GM12878 (cell line): ENCODE data around the gene SLC29A4. TPM values are rescaled to one million over a fixed set of nuclear protein-coding genes. Genes with fewer than 3 reads are reported as not detected.

Experiments used
- ATAC-seq: fragments of 200-7000 bp; cut with Tn5 transposase; 3 replicates; pipeline ENCODE4 v1.9.1; 2020; ENCODE audit warnings: mild to moderate bottlenecking, moderate library complexity
- BruUV-seq: library from RNA; stranded (reverse); fragments of 400-500 nt; replicated peaks from 2 replicates; lab custom pipeline; 2021; lab: Mats Ljungman, UMichigan
- CTCF ChIA-PET: fragments of 300-600 bp; sonication (Branson Sonifier 250); formaldehyde crosslinking; extraction: SDS; loops from one replicate; lab custom pipeline; 2021; ENCODE audit warnings: inconsistent platforms; lab: Yijun Ruan, JAX
- POLR2A ChIA-PET: fragments of 350-600 bp; formaldehyde crosslinking; extraction: SDS; loops from one replicate; lab custom pipeline; 2021; ENCODE audit warnings: inconsistent platforms; lab: Charles Lee
- RAD21 ChIA-PET: fragments of 300-600 bp; sonication (Branson Sonifier 250); formaldehyde crosslinking; loops from one replicate; lab custom pipeline; 2023; ENCODE audit warnings: antibody characterized with exemption; ENCODE audit not compliant: unreplicated experiment; lab: Charles Lee
- SMC1A ChIA-PET: fragments of 300-600 bp; sonication (Branson Sonifier 250); formaldehyde crosslinking; loops from one replicate; lab custom pipeline; 2023; ENCODE audit not compliant: unreplicated experiment, uncharacterized antibody; lab: Charles Lee
- DNase-seq: peaks from one replicate; pipeline ENCODE4 v3.0.0-alpha.2; 2011; ENCODE audit warnings: low read depth, low spot score
- FAIRE-seq: peaks from 3 replicates; lab custom pipeline; 2011; peaks lifted over from hg19 to GRCh38; lab: Jason Lieb, UNC
- H2AFZ ChIP-seq: 2 replicates; pipeline ENCODE4 v1.6.0; 2011; ENCODE audit warnings: low read depth, low read length, control low read depth; ENCODE audit not compliant: control insufficient read depth
- H3K27ac ChIP-seq: 2 replicates; pipeline ENCODE4 v1.5.1; 2011; ENCODE audit warnings: control low read depth; ENCODE audit not compliant: control insufficient read depth, insufficient read depth
- H3K27me3 ChIP-seq, 2 experiments: replicated peaks in 1 of 2; 2 replicates each; pipeline versions ENCODE4 v1.6.0 to v1.6.1; 2011; ENCODE audit warnings: low read length in 1 of 2; ENCODE audit not compliant: control insufficient read depth in 2 of 2, insufficient read depth in 2 of 2
- H3K36me3 ChIP-seq, 2 experiments: 2 replicates each; pipeline ENCODE4 v1.5.1; 2011; ENCODE audit warnings: low read length in 1 of 2; ENCODE audit not compliant: control insufficient read depth in 2 of 2, insufficient read depth in 2 of 2
- H3K4me1 ChIP-seq: 2 replicates; pipeline ENCODE4 v1.6.1; 2011; ENCODE audit warnings: mild to moderate bottlenecking, low read length, moderate library complexity, mixed read lengths; ENCODE audit not compliant: control insufficient read depth, insufficient read depth
- H3K4me2 ChIP-seq: 2 replicates; pipeline ENCODE4 v1.6.0; 2011; ENCODE audit warnings: control low read depth; ENCODE audit not compliant: control insufficient read depth, insufficient read depth
- H3K4me3 ChIP-seq: fragments of 200-600 bp; sonication (generic); 2 replicates; pipeline ENCODE4 v1.5.1; 2016
- H3K79me2 ChIP-seq: 2 replicates; pipeline ENCODE4 v1.6.0; 2011; ENCODE audit warnings: low read length; ENCODE audit not compliant: control insufficient read depth, insufficient read depth
- H3K9ac ChIP-seq: 2 replicates; pipeline ENCODE4 v1.8.0; 2011; ENCODE audit warnings: low read length, control low read depth, mixed read lengths; ENCODE audit not compliant: control insufficient read depth, insufficient read depth
- H3K9me3 ChIP-seq: replicated peaks from 3 replicates; pipeline ENCODE4 v1.5.1; 2011; ENCODE audit warnings: mild to moderate bottlenecking, low read length; ENCODE audit not compliant: control insufficient read depth, insufficient read depth
- H4K20me1 ChIP-seq: 2 replicates; pipeline ENCODE4 v1.6.0; 2011; ENCODE audit not compliant: control insufficient read depth, insufficient read depth
- CREM ChIP-seq: IDR thresholded peaks from 2 replicates; pipeline ENCODE4 v1.6.1; 2014; ENCODE audit warnings: antibody characterized with exemption, low read depth
- DPF2 ChIP-seq: fragments of 450-650 bp; IDR thresholded peaks from 2 replicates; pipeline ENCODE4 v1.6.1; 2017; ENCODE audit warnings: mild to moderate bottlenecking
- EGR1 ChIP-seq, 2 experiments: IDR thresholded peaks; 1 replicate in 1 of 2; 2 replicates in 1 of 2; pipeline ENCODE4 v1.6.1; 2011 to 2012; ENCODE audit warnings: low read depth in 2 of 2, low read length in 2 of 2, borderline replicate concordance in 1 of 2, mild to moderate bottlenecking in 1 of 2, moderate library complexity in 1 of 2
- ETV6 ChIP-seq, 2 experiments: fragments of 450-650 bp in 1 of 2; IDR thresholded peaks in 1 of 2; conservative IDR thresholded peaks in 1 of 2; 2 replicates each; pipeline ENCODE4 v1.6.1; 2014; ENCODE audit warnings: antibody characterized with exemption in 1 of 2, borderline replicate concordance in 1 of 2, low read depth in 1 of 2, mild to moderate bottlenecking in 1 of 2, moderate library complexity in 1 of 2
- KDM1A ChIP-seq: fragments of 200-600 bp; sonication (generic); IDR thresholded peaks from 2 replicates; pipeline ENCODE4 v1.6.1; 2016; ENCODE audit warnings: borderline replicate concordance
- MTA3 ChIP-seq: IDR thresholded peaks from 2 replicates; pipeline ENCODE4 v1.6.1; 2012; ENCODE audit warnings: low read length, inconsistent platforms, borderline replicate concordance
- RB1 ChIP-seq: fragments of 450-650 bp; formaldehyde crosslinking; IDR thresholded peaks from 2 replicates; pipeline ENCODE4 v1.6.1; 2017; ENCODE audit warnings: mild to moderate bottlenecking, borderline replicate concordance
- RUNX3 ChIP-seq: IDR thresholded peaks from 2 replicates; pipeline ENCODE4 v1.6.1; 2012; ENCODE audit warnings: low read length, inconsistent platforms
- SMAD1 ChIP-seq: fragments of 450-650 bp; IDR thresholded peaks from 2 replicates; pipeline ENCODE4 v1.6.1; 2018; ENCODE audit warnings: mild to moderate bottlenecking, low read depth; ENCODE audit not compliant: partially characterized antibody
- SMARCA5 ChIP-seq: fragments of 450-650 bp; IDR thresholded peaks from 2 replicates; pipeline ENCODE4 v1.6.1; 2017; ENCODE audit warnings: mild to moderate bottlenecking
- SP1 ChIP-seq: IDR thresholded peaks from one replicate; pipeline ENCODE4 v1.6.1; 2011; ENCODE audit warnings: low read depth, low read length
- SUZ12 ChIP-seq: fragments of 200-600 bp; sonication (generic); IDR thresholded peaks from one replicate; pipeline ENCODE4 v1.6.1; 2018; ENCODE audit warnings: antibody characterized with exemption, mild to moderate bottlenecking; ENCODE audit not compliant: unreplicated experiment
- TAF1 ChIP-seq: IDR thresholded peaks from 2 replicates; pipeline ENCODE4 v1.6.1; 2011; ENCODE audit warnings: mild to moderate bottlenecking, low read depth, low read length, borderline replicate concordance
- TCF12 ChIP-seq: IDR thresholded peaks from 2 replicates; pipeline ENCODE4 v1.6.1; 2011; ENCODE audit warnings: low read depth, mild to moderate bottlenecking, low read length
- ZSCAN29 ChIP-seq: fragments of 450-650 bp; IDR thresholded peaks from 2 replicates; pipeline ENCODE4 v1.6.1; 2017; ENCODE audit warnings: mild to moderate bottlenecking, moderate library complexity
- whole genome bisulfite sequencing: methylation state at CpG from one replicate; pipeline ENCODE4 v1.1.6; 2016; ENCODE audit warnings: low lambda C conversion rate; ENCODE audit not compliant: insufficient replicate concordance, insufficient coverage; ENCODE audit errors: missing lambda C conversion rate; 5-methylcytosine and 5-hydroxymethylcytosine counted together
- in situ Hi-C: fragments of 300-500 bp; cut with MboI; formaldehyde crosslinking; loops from 9 replicates; pipeline ENCODE4 v1.14.3; 2018; ENCODE audit warnings: mixed read lengths
- intact Hi-C: fragments of 100-400 bp; cut with micrococcal nuclease; formaldehyde crosslinking; loops from one replicate; pipeline ENCODE4 v1.14.2; 2022; ENCODE audit not compliant: unreplicated experiment
- polyA plus RNA-seq, 11 experiments: library from polyadenylated mRNA; depleted of rRNA in 4 of 11; unstranded in 6 of 11; stranded (reverse) in 5 of 11; fragments of >200 nt; fragmentation: Nextera tagmentation in 4 of 11; fragmentation: Illumina TruSeq in 1 of 11; extraction: Ambion mirVana in 4 of 11; extraction: Trizol in 1 of 11; gene quantifications; 1 replicate in 1 of 11; 2 replicates in 10 of 11; pipeline versions ENCODE4 v1.2.1 to v1.2.3, GENCODE V29; 2011 to 2016; ENCODE audit warnings: inconsistent platforms in 2 of 11, missing spikeins in 2 of 11, low read depth in 1 of 11
- total RNA-seq, 4 experiments: library from RNA; depleted of rRNA in 3 of 4; stranded (reverse); fragments of >200 nt in 3 of 4; fragmentation: Illumina TruSeq in 1 of 4; extraction: Trizol in 1 of 4; gene quantifications; 2 replicates each; pipeline versions ENCODE4 v1.2.1 to v1.2.3, GENCODE V29; 2013 to 2021
- TF ChIP-seq, protein P1 (sequence below): fragments of 450-650 bp; IDR thresholded peaks from 2 replicates; pipeline ENCODE4 v1.6.1; 2018; ENCODE audit warnings: mild to moderate bottlenecking, low read depth, moderate library complexity; ENCODE audit not compliant: partially characterized antibody
- TF ChIP-seq, protein P2 (sequence below): fragments of 450-650 bp; IDR thresholded peaks from 2 replicates; pipeline ENCODE4 v1.6.1; 2014; ENCODE audit warnings: mild to moderate bottlenecking
- TF ChIP-seq, protein P3 (sequence below): fragments of 450-650 bp; formaldehyde crosslinking; IDR thresholded peaks from 2 replicates; pipeline ENCODE4 v1.4.0; 2022; ENCODE audit warnings: mild to moderate bottlenecking, moderate library complexity

SLC29A4 gene
- total and polyA plus RNA-seq, 10 of the 15 experiments (the other 5 are each of a cell fraction or from before 2014, with no cell fraction given): 0.11 to 0.72 (median 0.23) TPM; not detected in 3

DNA sequence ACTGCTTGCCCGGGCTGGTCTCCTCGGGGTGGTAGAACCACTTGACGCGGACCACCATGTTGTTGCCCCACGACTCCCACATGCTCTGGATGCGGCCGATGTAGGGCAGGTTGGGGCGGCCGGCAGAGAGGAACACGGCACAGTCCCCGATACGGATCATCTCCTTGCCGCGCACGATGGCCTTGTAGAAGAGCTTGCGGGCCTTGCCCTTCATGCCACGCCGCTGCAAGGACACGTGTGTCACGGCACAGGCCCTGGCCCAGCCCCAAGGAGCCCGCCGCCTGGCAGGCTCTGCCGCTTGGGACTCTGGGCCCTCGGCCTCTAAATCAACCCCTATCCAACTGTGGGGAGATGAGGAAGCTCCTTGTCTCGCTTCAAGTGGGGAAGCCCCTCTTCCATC lies 26.4 kb downstream of the SLC29A4 start:
- Histone ChIP-seq H3K4me2 (no peak overlapping the region), H3K36me3 (peaks cover 0 to 1% of the 10 kb centered on the region in 2 experiments; a peak in 2 of 4 replicates), H4K20me1 (no peaks in the 10 kb centered on the region), H3K4me1 (no peaks in the 10 kb centered on the region), H3K27me3 (no peaks in the 10 kb centered on the region), H3K79me2 (no peaks in the 10 kb centered on the region), H3K9ac (no peak overlapping the region), H2AFZ (no peak overlapping the region), H3K4me3 (no peak overlapping the region), H3K27ac (no peak overlapping the region), H3K9me3 (no peaks in the 10 kb centered on the region)
- WGBS: 90% methylated on average over 12 of the region's 25 CpGs
- ChIA-PET CTCF (no interaction called here), SMC1A (no interaction called here), POLR2A (no interaction called here), RAD21 (no interaction called here)
- in situ Hi-C loops: no loop called here
- BruUV-seq: no TSS peak
- no peak for TF ChIP-seq TCF12
- TF ChIP-seq ETV6 (conservative IDR thresholded peaks at IDR 0.05 in 1 of 2, IDR thresholded peaks at IDR 0.05 in 1 of 2; ENCODE audit: borderline replicate concordance in 1 of 2, low read depth in 1 of 2): no peak
- no peak for TF ChIP-seq RUNX3
- no peak for TF ChIP-seq KDM1A
- TF ChIP-seq TAF1: no peak
- no peak for TF ChIP-seq EGR1 (IDR thresholded peaks at IDR 0.05; ENCODE audit: borderline replicate concordance in 1 of 2, low read depth in 2 of 2, low read length in 2 of 2)
- TF ChIP-seq SMARCA5: no peak
- no peak for TF ChIP-seq CREM
- no peak for TF ChIP-seq MTA3
- TF ChIP-seq DPF2: no peak
- TF ChIP-seq SP1: no peak
- TF ChIP-seq, protein P1, sequence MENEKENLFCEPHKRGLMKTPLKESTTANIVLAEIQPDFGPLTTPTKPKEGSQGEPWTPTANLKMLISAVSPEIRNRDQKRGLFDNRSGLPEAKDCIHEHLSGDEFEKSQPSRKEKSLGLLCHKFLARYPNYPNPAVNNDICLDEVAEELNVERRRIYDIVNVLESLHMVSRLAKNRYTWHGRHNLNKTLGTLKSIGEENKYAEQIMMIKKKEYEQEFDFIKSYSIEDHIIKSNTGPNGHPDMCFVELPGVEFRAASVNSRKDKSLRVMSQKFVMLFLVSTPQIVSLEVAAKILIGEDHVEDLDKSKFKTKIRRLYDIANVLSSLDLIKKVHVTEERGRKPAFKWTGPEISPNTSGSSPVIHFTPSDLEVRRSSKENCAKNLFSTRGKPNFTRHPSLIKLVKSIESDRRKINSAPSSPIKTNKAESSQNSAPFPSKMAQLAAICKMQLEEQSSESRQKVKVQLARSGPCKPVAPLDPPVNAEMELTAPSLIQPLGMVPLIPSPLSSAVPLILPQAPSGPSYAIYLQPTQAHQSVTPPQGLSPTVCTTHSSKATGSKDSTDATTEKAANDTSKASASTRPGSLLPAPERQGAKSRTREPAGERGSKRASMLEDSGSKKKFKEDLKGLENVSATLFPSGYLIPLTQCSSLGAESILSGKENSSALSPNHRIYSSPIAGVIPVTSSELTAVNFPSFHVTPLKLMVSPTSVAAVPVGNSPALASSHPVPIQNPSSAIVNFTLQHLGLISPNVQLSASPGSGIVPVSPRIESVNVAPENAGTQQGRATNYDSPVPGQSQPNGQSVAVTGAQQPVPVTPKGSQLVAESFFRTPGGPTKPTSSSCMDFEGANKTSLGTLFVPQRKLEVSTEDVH: no peak
- no peak for TF ChIP-seq RB1
- no peak for TF ChIP-seq SUZ12
- TF ChIP-seq, protein P2, sequence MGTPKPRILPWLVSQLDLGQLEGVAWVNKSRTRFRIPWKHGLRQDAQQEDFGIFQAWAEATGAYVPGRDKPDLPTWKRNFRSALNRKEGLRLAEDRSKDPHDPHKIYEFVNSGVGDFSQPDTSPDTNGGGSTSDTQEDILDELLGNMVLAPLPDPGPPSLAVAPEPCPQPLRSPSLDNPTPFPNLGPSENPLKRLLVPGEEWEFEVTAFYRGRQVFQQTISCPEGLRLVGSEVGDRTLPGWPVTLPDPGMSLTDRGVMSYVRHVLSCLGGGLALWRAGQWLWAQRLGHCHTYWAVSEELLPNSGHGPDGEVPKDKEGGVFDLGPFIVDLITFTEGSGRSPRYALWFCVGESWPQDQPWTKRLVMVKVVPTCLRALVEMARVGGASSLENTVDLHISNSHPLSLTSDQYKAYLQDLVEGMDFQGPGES: no peak
- TF ChIP-seq, protein P3, sequence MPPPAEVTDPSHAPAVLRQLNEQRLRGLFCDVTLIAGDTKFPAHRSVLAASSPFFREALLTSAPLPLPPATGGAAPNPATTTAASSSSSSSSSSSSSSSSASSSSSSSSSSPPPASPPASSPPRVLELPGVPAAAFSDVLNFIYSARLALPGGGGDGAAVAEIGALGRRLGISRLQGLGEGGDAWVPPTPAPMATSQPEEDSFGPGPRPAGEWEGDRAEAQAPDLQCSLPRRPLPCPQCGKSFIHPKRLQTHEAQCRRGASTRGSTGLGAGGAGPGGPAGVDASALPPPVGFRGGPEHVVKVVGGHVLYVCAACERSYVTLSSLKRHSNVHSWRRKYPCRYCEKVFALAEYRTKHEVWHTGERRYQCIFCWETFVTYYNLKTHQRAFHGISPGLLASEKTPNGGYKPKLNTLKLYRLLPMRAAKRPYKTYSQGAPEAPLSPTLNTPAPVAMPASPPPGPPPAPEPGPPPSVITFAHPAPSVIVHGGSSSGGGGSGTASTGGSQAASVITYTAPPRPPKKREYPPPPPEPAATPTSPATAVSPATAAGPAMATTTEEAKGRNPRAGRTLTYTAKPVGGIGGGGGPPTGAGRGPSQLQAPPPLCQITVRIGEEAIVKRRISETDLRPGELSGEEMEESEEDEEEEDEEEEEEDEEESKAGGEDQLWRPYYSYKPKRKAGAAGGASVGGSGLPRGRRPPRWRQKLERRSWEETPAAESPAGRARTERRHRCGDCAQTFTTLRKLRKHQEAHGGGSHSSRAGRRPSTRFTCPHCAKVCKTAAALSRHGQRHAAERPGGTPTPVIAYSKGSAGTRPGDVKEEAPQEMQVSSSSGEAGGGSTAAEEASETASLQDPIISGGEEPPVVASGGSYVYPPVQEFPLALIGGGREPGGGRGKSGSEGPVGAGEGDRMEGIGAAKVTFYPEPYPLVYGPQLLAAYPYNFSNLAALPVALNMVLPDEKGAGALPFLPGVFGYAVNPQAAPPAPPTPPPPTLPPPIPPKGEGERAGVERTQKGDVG (CRISPR knock-in tag): no peak
- no peak for TF ChIP-seq SMAD1
- TF ChIP-seq ZSCAN29: no peak
- FAIRE-seq (no peak), DNase-seq (no peak), ATAC-seq (no peak)
- intact Hi-C loops: no loop called here
